Stimulated activated CD4-positive, alpha-beta T cell treated with anti-CD3 and anti-CD28 coated beads, Interleukin-1b, Interleukin-23, amount 100 ng/mL, for 1 hour (primary cell): ENCODE data around the gene OLA1.

Source experiments
- DNase-seq, 2 donors: peaks; one replicate each; pipeline ENCODE4 v3.0.0-alpha.2; 2020; ENCODE audit warnings: low read depth in 2 of 2

Gene OLA1

DNA sequence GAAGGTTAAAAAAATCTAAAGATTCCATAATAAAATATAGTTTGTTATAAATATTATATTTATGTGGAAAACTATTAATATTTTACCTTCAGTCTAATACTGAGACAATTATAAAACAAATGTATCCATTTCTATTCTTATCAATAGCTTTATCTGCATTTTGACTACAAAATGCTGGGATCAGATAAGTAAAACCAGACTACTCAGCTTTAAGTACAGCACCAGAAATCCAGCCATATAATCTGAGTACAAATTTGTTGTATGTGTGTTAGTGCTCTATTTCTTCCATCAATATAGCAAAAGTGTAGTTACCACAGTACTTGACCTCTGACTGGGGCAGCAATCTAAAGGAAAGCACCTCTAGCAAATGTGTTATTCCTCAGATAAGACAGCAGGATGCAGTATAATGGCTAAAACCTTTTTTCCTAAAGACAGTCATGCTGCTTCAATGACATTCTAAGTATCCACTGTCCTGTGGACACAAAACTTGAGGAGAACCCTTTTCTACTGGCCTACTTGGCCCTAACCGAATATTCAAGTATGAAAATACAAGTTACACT lies 68.1 kb downstream of the OLA1 start:
- no peak for DNase-seq

GRCh38 chr2:174177316-174177890 lies 70.9 kb downstream of the OLA1 start:
- DNase-seq: no peak

DNA sequence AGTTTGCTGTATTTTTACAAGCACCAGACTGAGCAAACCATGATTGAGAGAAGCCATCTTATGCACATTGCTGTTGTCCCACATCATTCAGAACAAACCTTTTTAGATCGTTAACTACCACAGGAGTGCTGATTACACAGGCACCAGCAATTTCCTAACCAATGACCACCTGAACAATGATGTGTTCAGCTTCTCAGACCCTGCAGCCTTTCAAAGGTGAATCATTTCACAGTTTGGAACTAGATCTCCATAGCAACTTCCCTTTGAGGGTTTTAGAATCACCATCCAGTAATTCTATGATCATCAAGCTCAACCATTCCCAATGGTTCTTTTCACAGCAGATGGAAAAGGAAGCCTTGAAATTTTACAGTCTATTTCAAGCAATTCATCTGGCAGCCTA lies 71.4 kb downstream of the OLA1 start:
- DNase-seq: no peak

- DNase-seq: no peak
Measured at GRCh38 chr2:174174741-174175140, 73.6 kb downstream of the OLA1 start.

- no peak for DNase-seq
Measured at GRCh38 chr2:174172802-174173355, 75.5 kb downstream of the OLA1 start.

- DNase-seq: no peak
Measured at GRCh38 chr2:174171686-174172445, 76.5 kb downstream of the OLA1 start.

- no peak for DNase-seq
Measured at GRCh38 chr2:174169372-174169771, 79.0 kb downstream of the OLA1 start.

DNA sequence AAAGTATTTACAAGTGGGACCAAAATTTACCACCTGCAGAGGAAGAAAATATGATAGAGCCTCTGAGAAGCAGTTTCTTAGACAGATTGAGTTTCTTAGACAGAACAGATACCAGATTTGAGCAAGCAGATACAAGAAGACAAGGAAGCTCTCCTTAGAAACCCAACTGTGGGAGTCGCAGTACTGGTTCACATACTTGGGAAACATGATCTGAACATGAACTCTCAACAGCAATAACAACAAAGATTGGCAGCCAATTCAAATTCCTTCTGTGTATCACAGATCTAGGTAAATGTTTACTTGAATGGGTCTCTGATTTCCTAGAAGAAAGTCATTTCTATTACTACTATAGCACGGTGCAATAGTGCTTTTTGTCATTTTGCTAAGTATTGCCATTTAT lies 82.1 kb downstream of the OLA1 start:
- DNase-seq: no peak

DNA sequence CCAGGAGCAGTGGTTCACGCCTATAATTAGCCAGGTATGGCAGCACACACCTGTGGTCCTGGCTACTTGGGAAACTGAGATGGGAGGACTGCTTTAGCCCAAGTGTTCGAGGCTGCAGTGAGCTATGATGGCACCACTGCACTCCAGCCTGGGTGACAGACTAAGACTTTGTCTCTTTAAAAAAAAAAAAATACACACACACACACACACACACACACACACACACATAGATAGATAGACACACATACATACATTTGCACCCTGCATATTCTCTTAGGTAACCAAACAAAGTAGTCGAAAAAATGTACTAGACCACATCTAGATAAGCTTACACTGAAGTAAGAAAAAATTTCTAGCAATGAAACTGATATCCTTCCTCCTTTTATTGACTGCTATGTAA lies 86.8 kb downstream of the OLA1 start:
- DNase-seq: no peak

GRCh38 chr2:174158003-174158402 lies 90.3 kb downstream of the OLA1 start:
- DNase-seq: no peak

DNA sequence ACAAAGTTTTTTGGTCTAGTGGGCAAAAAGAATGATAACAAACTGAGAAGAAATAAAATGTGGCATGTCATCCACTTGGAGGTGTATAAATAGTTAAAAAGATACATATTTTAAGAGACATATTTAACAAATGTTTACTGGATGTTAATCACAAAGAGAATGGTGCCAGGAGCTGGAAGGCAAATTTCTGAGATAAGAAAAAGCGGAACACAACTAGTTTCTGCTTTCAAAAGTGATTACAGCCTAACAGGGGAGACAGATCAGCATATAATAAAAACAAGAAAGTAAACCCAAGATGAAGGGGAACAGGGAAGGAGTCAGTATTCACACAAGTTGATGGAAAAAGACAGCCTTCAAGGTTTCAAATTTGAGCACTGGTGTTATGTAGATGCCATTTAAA lies 91.3 kb downstream of the OLA1 start:
- no peak for DNase-seq

GRCh38 chr2:174153757-174154680 lies 94.3 kb downstream of the OLA1 start:
- no peak for DNase-seq

GRCh38 chr2:174149530-174149929 lies 98.8 kb downstream of the OLA1 start:
- no peak for DNase-seq

DNA sequence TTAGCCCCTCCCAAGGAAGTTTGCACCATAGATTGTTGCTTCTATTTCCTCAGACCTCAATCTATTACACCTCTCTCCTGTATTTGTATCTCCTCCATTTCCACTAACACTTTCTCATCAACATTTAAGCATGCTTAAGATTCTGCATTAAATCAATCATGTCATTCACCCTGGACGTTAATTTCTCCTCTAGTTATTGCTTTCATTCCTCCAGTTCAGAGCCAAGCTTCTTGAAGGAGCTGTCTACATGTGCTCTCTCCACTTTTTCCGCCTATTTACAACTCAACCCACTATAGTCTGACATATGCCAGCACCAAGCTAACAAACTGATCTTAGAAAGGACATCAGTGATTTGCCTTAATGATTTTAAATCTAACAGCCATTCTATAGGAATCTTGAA lies 99.5 kb downstream of the OLA1 start:
- no peak for DNase-seq

DNA sequence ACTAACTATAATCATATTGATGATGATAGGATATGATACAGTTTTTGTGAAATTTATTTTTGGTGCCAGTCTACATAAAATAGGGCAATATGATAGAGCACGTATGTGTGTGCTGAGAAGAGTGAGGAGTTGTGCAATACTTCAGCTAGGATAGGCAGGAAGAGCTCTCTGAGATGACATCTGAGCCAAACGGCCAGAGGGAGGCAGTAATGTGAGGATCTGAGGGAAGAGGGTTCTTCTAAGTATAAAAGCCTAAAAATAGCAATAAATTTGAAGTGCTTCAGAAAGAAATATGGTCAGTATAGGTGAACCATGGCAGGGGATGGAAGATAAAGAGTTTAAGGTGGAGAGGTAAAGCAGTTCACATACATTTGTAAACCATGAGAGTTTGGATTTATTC lies 102.5 kb downstream of the OLA1 start:
- no peak for DNase-seq

DNA sequence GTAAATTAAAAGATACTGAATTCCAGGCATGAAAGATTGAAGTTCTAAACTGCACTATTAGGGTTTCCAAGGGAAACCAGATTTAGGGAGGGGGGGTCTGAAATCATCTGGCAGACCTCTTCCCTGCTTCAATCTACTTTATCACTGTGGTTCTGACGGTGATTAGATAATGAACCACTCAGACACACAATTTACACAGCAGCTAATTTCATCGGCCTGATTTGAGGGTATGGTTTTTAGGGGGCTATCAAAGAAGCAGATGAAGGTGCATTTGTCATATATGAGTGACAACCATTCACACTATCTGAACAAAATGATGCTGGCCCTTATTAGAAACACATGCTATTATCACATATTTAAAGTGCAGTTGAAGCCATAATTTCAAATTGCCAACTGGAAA lies 106.0 kb downstream of the OLA1 start:
- no peak for DNase-seq

- DNase-seq: no peak
Measured at GRCh38 chr2:174138161-174138560, 110.2 kb downstream of the OLA1 start.

DNA sequence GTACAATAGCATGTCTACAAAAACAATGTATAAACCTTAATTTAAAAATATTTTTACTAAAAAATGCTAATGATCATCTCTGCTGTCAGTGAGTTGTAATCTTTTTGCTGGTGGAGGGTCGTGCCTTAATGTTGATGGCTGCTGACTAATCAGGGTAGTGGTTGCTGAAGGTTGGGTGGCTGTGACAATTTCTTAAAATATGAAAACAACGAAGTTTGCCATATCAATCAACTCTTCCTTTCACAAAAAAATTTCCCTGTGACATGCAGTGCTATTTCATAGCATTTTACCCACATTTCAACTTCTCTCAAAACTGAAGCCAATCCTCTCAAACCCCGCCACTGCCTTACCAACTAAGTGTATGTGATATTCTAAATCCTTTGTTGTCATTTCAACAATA lies 112.4 kb downstream of the OLA1 start:
- no peak for DNase-seq

DNA sequence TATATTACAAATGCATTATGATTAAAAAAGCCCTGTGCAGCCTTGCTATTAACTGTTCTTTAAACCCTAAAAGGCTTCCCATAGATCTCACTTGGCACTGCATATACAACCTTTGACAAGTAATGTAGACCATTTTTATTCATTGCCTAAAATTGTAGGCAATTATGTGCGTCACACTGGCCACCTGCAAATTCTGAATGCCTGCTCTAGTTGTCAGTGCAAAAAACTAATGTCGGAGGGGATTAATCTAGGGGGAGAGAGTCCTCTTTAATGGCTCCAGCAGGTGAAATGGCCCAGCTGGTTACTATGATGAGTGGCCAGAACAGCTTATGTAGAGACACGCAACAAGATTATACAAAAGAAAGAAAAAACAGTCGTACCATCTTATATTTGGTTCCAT lies 123.2 kb downstream of the OLA1 start:
- no peak for DNase-seq

- DNase-seq: no peak
Measured at GRCh38 chr2:174124181-174124580, 124.2 kb downstream of the OLA1 start.

- no peak for DNase-seq
Measured at GRCh38 chr2:174122185-174122584, 126.1 kb downstream of the OLA1 start.

DNA sequence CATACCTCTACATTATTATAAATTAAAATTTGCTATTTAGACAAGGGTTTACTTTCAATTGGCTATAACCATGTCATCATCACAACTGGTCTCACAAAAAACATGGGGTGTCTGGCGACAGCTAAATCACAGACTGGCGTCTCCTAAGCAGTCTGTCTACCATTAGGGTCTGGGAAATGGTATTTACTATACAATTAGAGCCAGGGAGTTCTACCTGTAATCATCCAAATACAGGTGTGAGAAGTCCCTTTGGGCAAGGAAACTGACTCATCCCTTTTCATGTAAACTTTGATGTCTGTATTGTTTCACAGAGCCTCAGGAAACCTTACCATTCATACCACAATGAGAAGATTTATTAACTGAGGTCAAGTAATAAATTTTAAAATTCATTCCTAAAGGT lies 126.7 kb downstream of the OLA1 start:
- no peak for DNase-seq
